ENCODE measurements around the gene EEF1A2.

DNA sequence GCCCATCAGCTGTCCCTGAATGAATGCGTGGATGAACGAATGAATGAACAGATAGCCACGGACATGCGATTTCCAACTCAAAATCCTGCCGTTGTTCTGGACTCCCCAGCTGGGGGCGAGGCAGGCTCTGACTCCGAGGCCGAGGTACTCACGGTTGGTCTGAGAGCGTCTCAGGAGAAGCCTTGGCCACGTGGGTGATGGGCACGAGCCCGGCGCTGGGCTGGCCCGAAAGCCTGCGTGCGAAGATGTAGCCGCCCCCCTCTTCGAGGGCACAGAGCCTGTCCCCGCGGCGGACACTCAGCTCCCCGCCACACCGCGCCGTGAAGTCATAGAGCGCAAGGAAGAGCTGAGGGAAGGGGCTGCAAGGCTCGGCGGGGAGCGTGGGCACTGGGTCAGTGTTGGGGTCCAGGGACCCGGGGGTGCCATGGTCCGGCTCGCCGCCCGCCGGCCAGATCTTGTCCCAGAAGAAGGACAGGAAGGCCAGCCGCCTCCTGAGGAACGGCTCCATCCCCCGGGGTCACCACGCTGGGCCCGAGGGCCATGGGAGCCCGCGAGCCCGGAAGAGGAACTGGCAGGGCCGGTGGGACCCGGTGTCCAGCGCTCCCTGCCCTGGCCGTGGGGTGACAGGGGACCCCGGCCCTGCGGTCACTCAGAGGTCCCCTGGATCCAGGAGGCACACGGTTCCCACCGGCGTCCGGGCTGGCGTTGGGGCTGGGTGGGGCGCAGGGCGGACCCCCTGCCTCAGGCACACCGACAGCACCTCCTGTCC is 48.3 kb upstream of the EEF1A2 start:
- TF ChIP-seq, protein P1, sequence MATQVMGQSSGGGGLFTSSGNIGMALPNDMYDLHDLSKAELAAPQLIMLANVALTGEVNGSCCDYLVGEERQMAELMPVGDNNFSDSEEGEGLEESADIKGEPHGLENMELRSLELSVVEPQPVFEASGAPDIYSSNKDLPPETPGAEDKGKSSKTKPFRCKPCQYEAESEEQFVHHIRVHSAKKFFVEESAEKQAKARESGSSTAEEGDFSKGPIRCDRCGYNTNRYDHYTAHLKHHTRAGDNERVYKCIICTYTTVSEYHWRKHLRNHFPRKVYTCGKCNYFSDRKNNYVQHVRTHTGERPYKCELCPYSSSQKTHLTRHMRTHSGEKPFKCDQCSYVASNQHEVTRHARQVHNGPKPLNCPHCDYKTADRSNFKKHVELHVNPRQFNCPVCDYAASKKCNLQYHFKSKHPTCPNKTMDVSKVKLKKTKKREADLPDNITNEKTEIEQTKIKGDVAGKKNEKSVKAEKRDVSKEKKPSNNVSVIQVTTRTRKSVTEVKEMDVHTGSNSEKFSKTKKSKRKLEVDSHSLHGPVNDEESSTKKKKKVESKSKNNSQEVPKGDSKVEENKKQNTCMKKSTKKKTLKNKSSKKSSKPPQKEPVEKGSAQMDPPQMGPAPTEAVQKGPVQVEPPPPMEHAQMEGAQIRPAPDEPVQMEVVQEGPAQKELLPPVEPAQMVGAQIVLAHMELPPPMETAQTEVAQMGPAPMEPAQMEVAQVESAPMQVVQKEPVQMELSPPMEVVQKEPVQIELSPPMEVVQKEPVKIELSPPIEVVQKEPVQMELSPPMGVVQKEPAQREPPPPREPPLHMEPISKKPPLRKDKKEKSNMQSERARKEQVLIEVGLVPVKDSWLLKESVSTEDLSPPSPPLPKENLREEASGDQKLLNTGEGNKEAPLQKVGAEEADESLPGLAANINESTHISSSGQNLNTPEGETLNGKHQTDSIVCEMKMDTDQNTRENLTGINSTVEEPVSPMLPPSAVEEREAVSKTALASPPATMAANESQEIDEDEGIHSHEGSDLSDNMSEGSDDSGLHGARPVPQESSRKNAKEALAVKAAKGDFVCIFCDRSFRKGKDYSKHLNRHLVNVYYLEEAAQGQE (IDR thresholded peaks at IDR 0.05): no peak
- no peak for TF ChIP-seq YY1 (IDR thresholded peaks at IDR 0.05)
